A549 (cell line): Measurements from ENCODE around the gene TRAF1. TPM values are rescaled to one million over a fixed set of nuclear protein-coding genes. Genes with fewer than 3 reads are reported as not detected.
A peak's percentile ranks its signal among the peaks of the same experiment; 100 is the strongest.

ENCODE experiments used
- ATAC-seq, 2 experiments: fragments of 200-7000 bp in 1 of 2; fragments of >200 bp in 1 of 2; cut with Nextera tagmentation in 1 of 2; cut with Tn5 transposase in 1 of 2; 3 replicates each; pipeline versions ENCODE4 v1.8.0 to v1.9.1; 2018 to 2020; ENCODE audit warnings: mild to moderate bottlenecking in 1 of 2, moderate library complexity in 1 of 2
- CTCF ChIA-PET: fragments of 300-600 bp; sonication (Branson Sonifier 250); formaldehyde crosslinking; extraction: SDS; loops from one replicate; lab custom pipeline; 2021; ENCODE audit warnings: antibody characterized with exemption, inconsistent platforms; lab: Yijun Ruan, JAX
- POLR2A ChIA-PET: fragments of 350-600 bp; formaldehyde crosslinking; extraction: SDS; loops from one replicate; lab custom pipeline; 2021; ENCODE audit warnings: antibody characterized with exemption, inconsistent platforms; lab: Yijun Ruan, JAX
- DNase-seq, 2 experiments: peaks; one replicate each; pipeline versions ENCODE4 v3.0.0 to v3.0.0-alpha.2; 2011 to 2016; ENCODE audit warnings: low read depth in 1 of 2, low spot score in 1 of 2
- FAIRE-seq: peaks from 2 replicates; lab custom pipeline; 2011; peaks lifted over from hg19 to GRCh38; lab: Jason Lieb, UNC
- H3K27ac ChIP-seq, 2 experiments: fragments of >200 bp; sonication (Bioruptor Twin); formaldehyde crosslinking; 3 replicates each; pipeline ENCODE4 v1.5.1; 2016 to 2017
- H3K4me1 ChIP-seq: fragments of >200 bp; sonication (Bioruptor Twin); formaldehyde crosslinking; 3 replicates; pipeline ENCODE4 v1.6.1; 2016
- H3K4me2 ChIP-seq: fragments of >200 bp; sonication (Bioruptor Twin); formaldehyde crosslinking; 3 replicates; pipeline ENCODE4 v1.6.1; 2016
- H3K4me3 ChIP-seq: fragments of >200 bp; sonication (Bioruptor Twin); formaldehyde crosslinking; 3 replicates; pipeline ENCODE4 v1.5.1; 2016
- H3K9me3 ChIP-seq: fragments of >200 bp; sonication (Bioruptor Twin); formaldehyde crosslinking; 3 replicates; pipeline ENCODE4 v1.6.1; 2016
- BHLHE40 ChIP-seq: IDR thresholded peaks from 2 replicates; pipeline ENCODE4 v1.6.1; 2012; ENCODE audit warnings: low read depth, low read length, inconsistent platforms
- CEBPB ChIP-seq, 2 experiments: fragments of >200 bp in 1 of 2; sonication (Bioruptor Twin) in 1 of 2; formaldehyde crosslinking in 1 of 2; IDR thresholded peaks; 2 replicates each; pipeline ENCODE4 v1.6.1; 2012 to 2016
- HEYL ChIP-seq: fragments of 250-450 bp; sonication (Bioruptor Pico); IDR thresholded peaks from 2 replicates; pipeline ENCODE4 v1.8.0; 2021; ENCODE audit warnings: mild to moderate bottlenecking, moderate library complexity
- HOXA7 ChIP-seq: fragments of 250-450 bp; sonication (Bioruptor Pico); IDR thresholded peaks from 2 replicates; pipeline ENCODE4 v1.5.0; 2020; ENCODE audit warnings: mild to moderate bottlenecking, moderate library complexity
- JUN ChIP-seq, 2 experiments: fragments of >200 bp; sonication (Bioruptor Twin); formaldehyde crosslinking; IDR thresholded peaks; 2 replicates in 1 of 2; 3 replicates in 1 of 2; pipeline ENCODE4 v1.6.1; 2016 to 2017
- MAFK ChIP-seq: fragments of 450-650 bp; IDR thresholded peaks from 2 replicates; pipeline ENCODE4 v1.6.1; 2014; ENCODE audit not compliant: partially characterized antibody
- MYC ChIP-seq: IDR thresholded peaks from 2 replicates; pipeline ENCODE4 v1.6.1; 2012; ENCODE audit warnings: mild to moderate bottlenecking, inconsistent platforms, low read length, improper control_type of control experiment, borderline replicate concordance
- POLR2AphosphoS2 ChIP-seq: conservative IDR thresholded peaks from 2 replicates; pipeline ENCODE4 v1.6.1; 2012; ENCODE audit warnings: low read length, improper control_type of control experiment, inconsistent platforms
- RAD21 ChIP-seq, 2 experiments: fragments of >200 bp in 1 of 2; sonication (Bioruptor Twin) in 1 of 2; formaldehyde crosslinking in 1 of 2; IDR thresholded peaks in 1 of 2; conservative IDR thresholded peaks in 1 of 2; 2 replicates in 1 of 2; 3 replicates in 1 of 2; pipeline ENCODE4 v1.6.1; 2012 to 2018; ENCODE audit warnings: inconsistent platforms in 1 of 2
- RARB ChIP-seq: fragments of 250-450 bp; sonication (Bioruptor Pico); IDR thresholded peaks from 2 replicates; pipeline ENCODE4 v1.8.0; 2021; ENCODE audit warnings: mild to moderate bottlenecking, moderate library complexity
- RCOR1 ChIP-seq: fragments of 150-350 bp; IDR thresholded peaks from 2 replicates; pipeline ENCODE4 v1.6.1; 2014; ENCODE audit warnings: antibody characterized with exemption, low read length, low read depth
- RFX5 ChIP-seq: fragments of 450-650 bp; IDR thresholded peaks from 2 replicates; pipeline ENCODE4 v1.7.1; 2014; ENCODE audit warnings: antibody characterized with exemption, mild to moderate bottlenecking, moderate library complexity
- TFCP2L1 ChIP-seq: fragments of 250-450 bp; sonication (Bioruptor Pico); IDR thresholded peaks from 2 replicates; pipeline ENCODE4 v1.5.0; 2021; ENCODE audit warnings: mild to moderate bottlenecking
- TP53 ChIP-seq: fragments of 250-450 bp; sonication (Bioruptor Pico); IDR thresholded peaks from 2 replicates; pipeline ENCODE4 v1.5.0; 2021; ENCODE audit warnings: mild to moderate bottlenecking, moderate library complexity
- ZFP36 ChIP-seq: fragments of 450-650 bp; IDR thresholded peaks from 2 replicates; pipeline ENCODE4 v1.6.1; 2014; ENCODE audit warnings: borderline replicate concordance; ENCODE audit not compliant: partially characterized antibody
- ZNF302 ChIP-seq: fragments of 250-450 bp; sonication (Bioruptor Pico); IDR thresholded peaks from 2 replicates; pipeline ENCODE4 v1.9.0; 2021; ENCODE audit warnings: inconsistent platforms, mild to moderate bottlenecking, moderate library complexity
- WGBS: methylation state at CpG from one replicate; pipeline ENCODE4 v1.1.6; 2017; ENCODE audit errors: missing lambda C conversion rate; 5-methylcytosine and 5-hydroxymethylcytosine counted together
- polyA plus RNA-seq, 4 experiments: library from polyadenylated mRNA; depleted of rRNA in 3 of 4; stranded (reverse); fragments of >200 nt; fragmentation: RNase III in 1 of 4; extraction: RNeasy Plus Mini Kit Qiagen cat#74134 plus additional on column Dnase treatment in 1 of 4; gene quantifications; 2 replicates in 3 of 4; 3 replicates in 1 of 4; pipeline ENCODE4 v1.2.3, GENCODE V29; 2011 to 2017
- TF ChIP-seq, protein P1 (sequence below): fragments of >200 bp; sonication (Bioruptor Twin); formaldehyde crosslinking; IDR thresholded peaks from 3 replicates; pipeline ENCODE4 v1.5.1; 2016
- TF ChIP-seq, protein P2 (sequence below): fragments of 450-650 bp; IDR thresholded peaks from 2 replicates; pipeline ENCODE4 v1.6.1; 2014; ENCODE audit warnings: antibody characterized with exemption
- TF ChIP-seq, protein P3 (sequence below): fragments of >200 bp; sonication (Bioruptor Twin); formaldehyde crosslinking; IDR thresholded peaks from 2 replicates; pipeline ENCODE4 v1.6.1; 2016

TRAF1 gene
- polyA plus RNA-seq, 2 of the 4 experiments (the other 2 are of a cell fraction) = 2.0 to 3.4 TPM

- H3K9me3 ChIP-seq = no peaks in the 10 kb centered on the region
- no peak for TF ChIP-seq MAFK
- TF ChIP-seq TFCP2L1 (CRISPR knock-in tag) = no peak
- TF ChIP-seq, protein P1, sequence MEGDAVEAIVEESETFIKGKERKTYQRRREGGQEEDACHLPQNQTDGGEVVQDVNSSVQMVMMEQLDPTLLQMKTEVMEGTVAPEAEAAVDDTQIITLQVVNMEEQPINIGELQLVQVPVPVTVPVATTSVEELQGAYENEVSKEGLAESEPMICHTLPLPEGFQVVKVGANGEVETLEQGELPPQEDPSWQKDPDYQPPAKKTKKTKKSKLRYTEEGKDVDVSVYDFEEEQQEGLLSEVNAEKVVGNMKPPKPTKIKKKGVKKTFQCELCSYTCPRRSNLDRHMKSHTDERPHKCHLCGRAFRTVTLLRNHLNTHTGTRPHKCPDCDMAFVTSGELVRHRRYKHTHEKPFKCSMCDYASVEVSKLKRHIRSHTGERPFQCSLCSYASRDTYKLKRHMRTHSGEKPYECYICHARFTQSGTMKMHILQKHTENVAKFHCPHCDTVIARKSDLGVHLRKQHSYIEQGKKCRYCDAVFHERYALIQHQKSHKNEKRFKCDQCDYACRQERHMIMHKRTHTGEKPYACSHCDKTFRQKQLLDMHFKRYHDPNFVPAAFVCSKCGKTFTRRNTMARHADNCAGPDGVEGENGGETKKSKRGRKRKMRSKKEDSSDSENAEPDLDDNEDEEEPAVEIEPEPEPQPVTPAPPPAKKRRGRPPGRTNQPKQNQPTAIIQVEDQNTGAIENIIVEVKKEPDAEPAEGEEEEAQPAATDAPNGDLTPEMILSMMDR = no peak
- no peak for TF ChIP-seq RAD21 (conservative IDR thresholded peaks at IDR 0.05 in 1 of 2, IDR thresholded peaks at IDR 0.05 in 1 of 2)
- no peak for TF ChIP-seq BHLHE40
- TF ChIP-seq, protein P2, sequence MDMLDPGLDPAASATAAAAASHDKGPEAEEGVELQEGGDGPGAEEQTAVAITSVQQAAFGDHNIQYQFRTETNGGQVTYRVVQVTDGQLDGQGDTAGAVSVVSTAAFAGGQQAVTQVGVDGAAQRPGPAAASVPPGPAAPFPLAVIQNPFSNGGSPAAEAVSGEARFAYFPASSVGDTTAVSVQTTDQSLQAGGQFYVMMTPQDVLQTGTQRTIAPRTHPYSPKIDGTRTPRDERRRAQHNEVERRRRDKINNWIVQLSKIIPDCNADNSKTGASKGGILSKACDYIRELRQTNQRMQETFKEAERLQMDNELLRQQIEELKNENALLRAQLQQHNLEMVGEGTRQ = no peak
- no peak for TF ChIP-seq HEYL (CRISPR knock-in tag)
- TF ChIP-seq CEBPB (IDR thresholded peaks at IDR 0.05) = no peak
- no peak for TF ChIP-seq TP53
- TF ChIP-seq RCOR1 = no peak
- no peak for TF ChIP-seq ZNF302 (CRISPR knock-in tag)
- no peak for TF ChIP-seq RARB (CRISPR knock-in tag)
- CTCF ChIA-PET = interaction anchor here (1.1 to 7.5 kb wide), 3 partner anchors 10 to 179 kb away, joined by 3 to 66 read pairs (median 60); partner anchors contain the start of gene TRAF1
- DNase-seq = no peak
- peak overlapping the region; percentile 83 to 85; a peak in 4 of 6 replicates for H3K27ac ChIP-seq
- H3K4me2 ChIP-seq = no peak overlapping the region; the same call in 2 of the 3 replicates
- H3K4me1 ChIP-seq = peaks cover 37% of the 10 kb centered on the region
- H3K4me3 ChIP-seq = no peak overlapping the region
- no peak for ATAC-seq
- no peak for FAIRE-seq
- 71% methylated on average over 3 of the region's 3 CpGs for WGBS
- POLR2A ChIA-PET = interaction anchor here (1.4 kb wide), 1 partner anchor 141 kb away, joined by 3 read pairs; the partner anchor contains the start of gene FBXW2
Observed at GRCh38 chr9:120934281-120934680, 7.7 kb upstream of the TRAF1 start.

GRCh38 chr9:120933310-120934055 is 6.9 kb upstream of the TRAF1 start:
- Histone ChIP-seq H3K4me2 (no peak overlapping the region), H3K4me1 (peaks cover 38% of the 10 kb centered on the region), H3K9me3 (no peaks in the 10 kb centered on the region), H3K27ac (no peak overlapping the region; a peak in 1 of 6 replicates), H3K4me3 (no peak overlapping the region)
- DNase-seq = no peak
- ChIA-PET CTCF (interaction anchor here (0.8 to 7.5 kb wide), 5 partner anchors 9 to 314 kb away, joined by 3 to 66 read pairs (median 3); partner anchors contain the start of gene TRAF1), POLR2A (interaction anchor here (1.4 kb wide), 1 partner anchor 140 kb away, joined by 3 read pairs; the partner anchor contains the start of gene FBXW2)
- TF ChIP-seq HOXA7 (CRISPR knock-in tag) (no peak), RCOR1 (no peak), JUN (IDR thresholded peaks at IDR 0.05) (no peak), POLR2AphosphoS2 (no peak), RFX5 (no peak), ZFP36 (no peak), MYC (no peak)
- TF ChIP-seq, protein P3, sequence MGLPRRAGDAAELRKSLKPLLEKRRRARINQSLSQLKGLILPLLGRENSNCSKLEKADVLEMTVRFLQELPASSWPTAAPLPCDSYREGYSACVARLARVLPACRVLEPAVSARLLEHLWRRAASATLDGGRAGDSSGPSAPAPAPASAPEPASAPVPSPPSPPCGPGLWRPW = no peak
- ATAC-seq = no peak
- WGBS = 95% methylated on average over 8 of the region's 8 CpGs
- no peak for FAIRE-seq
